ENCODE data around the gene C11orf98.
"Not testable (repeated sequence)": the region's sequence is repeated elsewhere in the genome, so short reads cannot be mapped to it uniquely, and the experiment has no call there.

The C11orf98 gene

DNA sequence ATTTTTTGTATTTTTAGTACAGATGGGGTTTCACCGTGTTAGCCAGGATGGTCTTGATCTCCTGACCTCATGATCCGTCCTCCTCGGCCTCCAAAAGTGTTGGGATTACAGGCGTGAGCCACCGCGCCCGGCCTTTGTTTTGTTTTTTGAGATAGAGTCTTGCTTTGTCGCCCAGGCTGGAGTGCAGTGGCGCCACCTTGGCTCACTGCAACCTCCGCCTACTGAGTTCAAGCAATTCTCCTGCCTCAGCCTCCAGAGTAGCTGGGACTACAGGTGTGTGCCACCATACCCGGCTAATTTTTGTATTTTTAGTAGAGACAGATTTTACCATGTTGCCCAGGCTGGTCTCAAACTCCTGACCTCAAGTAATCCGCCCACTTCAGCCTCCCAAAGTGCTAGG, 14.7 kb downstream of the C11orf98 start:
- not testable (repeated sequence) for DNase-seq (ENCODE audit: low spot score)

DNA sequence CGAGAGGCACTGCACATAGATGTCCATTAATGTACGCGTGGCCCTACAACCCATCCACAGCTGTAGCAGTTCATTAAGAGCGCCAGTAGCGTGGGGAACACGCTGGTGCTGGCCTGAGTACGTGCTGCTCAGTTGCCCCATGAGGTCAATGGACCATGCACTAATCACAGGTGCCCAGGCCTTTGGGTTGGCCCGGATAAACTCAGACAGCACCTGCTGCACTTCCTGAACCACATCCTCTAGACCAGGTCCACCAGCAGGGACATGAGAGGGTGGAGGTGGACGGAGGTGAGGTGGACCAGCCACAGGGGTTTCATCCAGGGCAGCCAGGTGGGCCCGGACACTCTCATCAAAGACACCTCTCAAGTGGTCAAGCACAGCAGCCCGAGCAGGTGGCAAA, 15.5 kb downstream of the C11orf98 start:
- DNase-seq (ENCODE audit: low spot score): peak; percentile 39

DNA sequence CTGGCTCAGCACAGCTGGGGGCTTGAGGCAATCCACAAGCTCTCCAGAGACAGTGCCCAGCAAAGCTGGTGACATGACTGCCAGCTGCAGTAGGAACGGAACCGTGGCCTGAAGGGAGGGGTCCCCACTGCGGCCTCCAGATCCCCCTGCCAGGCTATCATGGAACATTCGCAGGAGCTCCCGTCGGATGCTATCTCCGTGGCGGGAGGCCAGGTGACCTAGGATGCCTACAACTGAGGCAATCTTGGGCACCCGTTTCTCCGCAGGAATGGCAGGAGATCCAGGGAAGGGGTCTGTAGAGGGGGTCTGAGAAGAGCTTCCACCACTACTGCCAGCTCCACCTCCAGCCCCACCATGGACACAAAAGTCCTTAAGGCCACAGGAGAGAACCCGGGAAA, 16.0 kb downstream of the C11orf98 start:
- no peak for DNase-seq (ENCODE audit: low spot score)

DNA sequence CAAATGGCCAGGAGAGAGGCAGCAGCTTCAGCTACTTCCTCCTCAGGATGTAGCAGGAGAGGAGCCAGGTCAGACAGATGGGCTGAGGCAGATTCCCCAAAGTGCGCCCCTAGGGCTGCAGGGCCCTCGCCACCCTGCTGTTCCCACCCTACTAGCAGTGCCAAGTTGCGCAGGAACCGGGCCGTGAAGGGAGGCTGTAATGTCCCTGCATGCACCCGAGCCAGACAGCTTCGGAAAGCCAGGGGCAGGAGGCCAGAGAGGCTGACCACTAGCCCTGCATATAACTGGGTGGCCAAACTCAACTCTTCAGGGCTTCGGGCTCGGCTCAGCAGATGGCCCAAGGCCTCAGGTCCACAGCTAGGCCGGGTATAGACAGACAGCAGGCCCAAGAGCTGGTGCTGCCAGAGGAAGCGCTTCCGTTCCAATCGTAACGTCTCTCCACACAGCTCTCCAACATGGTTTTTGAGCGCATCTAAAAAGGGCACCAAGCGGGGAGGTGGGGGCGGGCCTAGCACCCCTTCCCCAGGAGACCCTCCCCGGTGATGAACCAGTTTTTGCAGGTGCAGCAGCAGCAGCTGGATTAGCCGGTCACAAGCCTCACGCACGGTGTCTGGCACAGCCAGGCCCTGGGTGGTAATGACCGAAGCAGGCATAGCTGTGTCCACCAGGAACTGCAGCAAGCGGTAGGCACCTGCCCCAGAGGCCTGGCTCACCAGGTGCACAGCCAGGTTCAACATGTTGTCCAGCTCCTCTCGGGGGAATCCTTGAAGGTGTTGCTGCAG, 16.6 kb downstream of the C11orf98 start:
- DNase-seq (ENCODE audit: low spot score): no peak

DNA sequence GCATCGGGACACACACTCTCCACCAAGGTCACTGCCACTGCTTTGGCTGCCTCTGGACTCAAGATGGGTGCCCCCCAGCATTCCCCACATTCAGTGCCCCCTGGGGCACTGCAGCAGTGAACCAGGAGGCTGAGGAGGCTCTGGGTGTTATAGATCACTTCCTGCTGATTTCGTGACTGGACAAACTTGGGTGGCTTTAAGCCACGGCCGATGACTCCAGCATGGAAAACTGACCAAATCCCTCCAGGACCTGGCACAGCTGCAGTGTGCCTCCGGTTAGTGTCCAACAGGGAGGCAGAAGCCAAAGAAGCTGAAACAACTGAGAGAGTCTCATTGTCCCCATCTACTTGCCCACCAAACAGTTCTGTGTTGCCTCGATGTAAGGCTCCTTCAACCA, 17.4 kb downstream of the C11orf98 start:
- DNase-seq (ENCODE audit: low spot score): no peak

DNA sequence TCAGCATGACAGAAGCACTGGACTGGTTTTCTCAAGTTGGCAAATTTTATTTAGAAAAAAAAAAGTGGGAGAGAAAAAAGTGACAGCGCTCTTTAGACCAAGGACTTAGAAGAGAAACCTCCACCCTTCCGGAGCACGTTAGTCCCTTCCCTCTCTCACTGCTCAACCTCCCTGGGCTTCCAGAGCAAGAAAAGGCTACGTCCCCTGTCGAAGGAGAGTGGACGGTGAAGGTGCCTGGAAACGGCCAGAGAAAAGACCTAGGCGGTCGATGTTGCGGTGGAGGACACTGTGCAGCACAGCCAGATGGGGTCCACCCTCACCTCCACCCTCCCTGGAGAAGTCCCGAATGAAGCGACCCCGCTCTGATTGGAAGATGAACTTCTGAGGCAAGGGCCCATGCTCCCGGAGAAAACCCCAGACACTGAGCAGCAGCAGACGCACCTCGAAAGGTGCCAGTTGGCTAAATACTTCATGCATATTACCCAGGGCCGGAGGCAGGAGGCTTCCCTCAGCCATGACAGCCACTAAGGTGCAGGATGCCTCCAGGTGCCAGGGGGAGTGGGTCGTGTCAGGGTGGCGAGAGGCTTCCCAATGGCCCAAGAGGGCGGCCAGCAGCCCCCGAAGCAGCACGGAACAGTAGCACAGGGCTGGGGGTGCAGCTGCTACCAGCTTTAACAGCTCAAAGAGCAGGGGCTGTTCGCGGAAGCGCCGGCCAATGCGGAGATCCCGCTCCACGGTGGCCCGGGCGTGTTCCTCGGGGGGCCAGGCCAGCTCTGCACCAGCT, 18.0 kb downstream of the C11orf98 start:
- DNase-seq (ENCODE audit: low spot score): no peak

DNA sequence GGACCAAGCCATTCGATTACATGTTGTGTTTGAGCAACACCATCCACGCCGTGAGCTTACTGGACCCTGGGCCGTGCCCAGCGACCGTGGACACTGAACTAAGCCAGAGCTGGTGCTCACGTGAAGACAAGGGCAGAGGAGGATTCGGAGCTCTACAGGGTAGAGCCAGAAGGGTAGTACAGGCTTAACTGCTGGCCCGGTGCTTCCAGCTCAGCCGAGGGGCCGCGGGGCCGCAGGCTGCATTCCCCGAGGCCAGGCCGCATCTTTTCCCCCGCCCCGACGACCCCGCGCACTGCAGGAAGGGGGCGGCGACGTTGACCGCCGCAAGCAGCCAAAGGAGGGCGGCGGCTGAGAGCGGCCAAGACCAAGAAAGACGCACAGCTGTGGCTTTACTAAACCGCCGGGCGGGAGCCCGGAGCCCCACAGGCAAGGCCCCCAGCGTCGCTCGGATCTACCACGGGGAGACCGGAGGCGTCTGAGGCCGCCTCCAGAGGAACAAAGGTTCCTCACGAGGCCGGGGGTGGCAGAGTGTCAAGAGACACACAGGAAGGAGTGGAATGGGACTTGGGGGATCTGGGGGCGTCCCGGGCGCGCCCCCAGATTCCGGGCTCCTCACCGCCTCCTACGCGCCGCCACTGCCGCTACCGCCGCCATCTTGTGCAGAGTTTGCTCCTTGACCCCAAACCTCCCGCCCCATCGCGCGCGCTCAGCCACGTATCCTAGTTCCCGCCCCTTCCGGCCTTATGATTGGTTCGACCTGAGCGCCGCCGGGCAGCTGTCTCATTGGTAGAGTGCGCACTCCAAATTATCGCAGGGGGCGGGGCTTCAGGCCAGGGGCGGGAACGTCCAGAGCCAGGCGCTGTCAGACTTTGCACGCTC, 18.8 kb downstream of the C11orf98 start, which contains the start of gene GANAB:
Gene GANAB (minus strand): TSS at position 668 of the 879 bp plus-strand sequence. CDS start 14 bp downstream, at position 654.
- DNase-seq (ENCODE audit: low spot score): peak; percentile 98

DNA sequence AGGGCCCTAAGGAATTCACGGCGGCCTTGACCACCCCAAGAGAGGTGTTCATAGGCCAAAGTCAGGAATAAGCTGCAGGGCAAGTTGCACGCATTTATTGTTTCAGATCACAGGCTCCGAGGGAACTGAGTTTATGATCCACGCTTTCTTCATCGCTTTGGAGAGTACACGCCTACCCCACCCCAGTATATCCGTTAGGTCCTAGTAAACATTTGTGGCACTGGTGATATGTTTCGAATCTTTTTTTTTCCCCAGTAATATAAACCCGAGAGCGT, 19.4 kb downstream of the C11orf98 start:
- peak; percentile 43 for DNase-seq (ENCODE audit: low spot score)

DNA sequence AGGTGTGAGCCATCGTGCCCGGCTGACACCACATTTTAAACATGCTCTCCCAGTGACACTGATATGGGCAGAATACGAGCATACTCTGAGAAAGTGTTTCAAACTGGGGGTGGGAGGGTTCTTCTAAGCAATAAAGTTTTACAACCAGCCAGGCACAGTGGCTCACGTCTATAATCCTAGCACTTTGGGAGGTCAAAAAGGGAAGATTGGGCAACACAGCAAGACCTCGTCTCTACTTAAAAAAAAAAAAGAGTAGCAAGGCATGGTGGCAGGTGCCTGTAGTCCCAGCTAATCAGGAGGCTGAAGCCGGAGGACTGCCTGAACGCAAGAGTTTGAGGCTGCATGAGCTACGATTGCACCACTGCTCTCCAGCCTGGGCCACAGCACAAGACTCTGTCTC, 20.8 kb downstream of the C11orf98 start:
- DNase-seq (ENCODE audit: low spot score): no peak

DNA sequence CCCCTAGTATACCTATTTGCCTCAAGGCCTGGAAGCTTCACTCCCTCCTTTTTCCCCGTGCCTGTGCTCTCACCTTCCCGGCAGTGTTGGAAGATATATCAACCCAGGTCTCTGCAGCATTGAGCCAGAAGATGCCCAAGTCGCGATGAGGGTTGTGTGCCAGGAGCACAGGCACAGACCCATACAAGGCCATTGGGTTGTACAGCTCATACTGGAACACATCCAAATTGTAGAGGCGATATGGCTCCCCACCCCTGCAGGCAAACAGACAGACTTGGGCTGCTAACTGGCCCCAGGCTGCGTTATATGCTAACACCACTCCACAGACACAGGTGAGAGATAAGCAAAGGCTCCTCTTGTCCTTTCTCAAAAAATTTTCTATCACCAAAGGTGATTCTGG, 32.5 kb downstream of the C11orf98 start:
- no peak for DNase-seq (ENCODE audit: low spot score)

DNA sequence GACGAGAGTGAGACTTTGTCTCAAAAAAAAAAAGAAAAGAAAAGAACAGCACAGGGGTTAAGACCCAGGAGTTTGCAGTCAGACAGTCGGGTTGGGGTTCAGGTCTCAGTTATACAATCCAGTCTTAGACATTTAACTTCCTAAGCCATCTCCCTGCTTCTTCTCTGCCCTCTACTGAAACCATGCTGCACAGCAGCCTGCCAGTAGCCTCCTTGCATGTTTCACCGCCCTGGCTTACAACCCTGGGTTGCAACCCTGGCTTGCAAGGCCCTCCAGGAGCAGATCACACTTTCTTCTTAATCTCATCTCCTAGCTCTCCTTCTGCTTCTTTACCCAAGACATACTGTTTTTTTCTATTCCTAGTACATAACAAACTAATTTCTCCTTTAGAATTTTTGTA, 37.3 kb downstream of the C11orf98 start:
- peak; percentile 47 for DNase-seq (ENCODE audit: low spot score)

DNA sequence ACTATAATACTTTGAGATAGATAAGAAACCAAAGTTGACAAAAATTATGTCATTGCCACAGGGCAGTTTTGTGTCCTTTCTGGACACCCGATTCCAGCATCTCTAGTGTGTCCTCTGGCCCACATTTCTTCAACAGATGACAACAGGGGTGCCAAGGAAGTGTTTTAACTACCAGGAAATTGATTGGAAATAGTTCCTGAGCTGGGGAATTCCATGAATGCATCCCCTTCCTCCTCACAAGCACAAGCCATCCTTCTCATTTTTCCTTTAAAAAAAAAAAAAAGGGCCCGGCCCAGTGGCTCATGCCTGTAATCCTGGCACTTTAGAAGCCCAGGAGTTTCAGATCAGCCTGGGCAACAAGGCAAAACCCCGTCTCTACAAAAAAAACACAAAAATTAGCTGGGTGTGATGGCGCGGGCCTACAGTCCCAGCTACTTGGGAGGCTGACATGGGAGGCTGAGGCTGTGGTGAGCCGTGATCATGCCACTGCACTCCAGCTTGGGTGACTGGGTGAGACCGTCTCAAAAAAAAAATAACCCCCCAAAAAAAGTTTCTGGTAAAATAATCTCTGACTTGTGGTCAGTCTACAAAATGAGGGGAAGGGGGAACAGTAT, 42.4 kb downstream of the C11orf98 start:
- no peak for DNase-seq (ENCODE audit: low spot score)

DNA sequence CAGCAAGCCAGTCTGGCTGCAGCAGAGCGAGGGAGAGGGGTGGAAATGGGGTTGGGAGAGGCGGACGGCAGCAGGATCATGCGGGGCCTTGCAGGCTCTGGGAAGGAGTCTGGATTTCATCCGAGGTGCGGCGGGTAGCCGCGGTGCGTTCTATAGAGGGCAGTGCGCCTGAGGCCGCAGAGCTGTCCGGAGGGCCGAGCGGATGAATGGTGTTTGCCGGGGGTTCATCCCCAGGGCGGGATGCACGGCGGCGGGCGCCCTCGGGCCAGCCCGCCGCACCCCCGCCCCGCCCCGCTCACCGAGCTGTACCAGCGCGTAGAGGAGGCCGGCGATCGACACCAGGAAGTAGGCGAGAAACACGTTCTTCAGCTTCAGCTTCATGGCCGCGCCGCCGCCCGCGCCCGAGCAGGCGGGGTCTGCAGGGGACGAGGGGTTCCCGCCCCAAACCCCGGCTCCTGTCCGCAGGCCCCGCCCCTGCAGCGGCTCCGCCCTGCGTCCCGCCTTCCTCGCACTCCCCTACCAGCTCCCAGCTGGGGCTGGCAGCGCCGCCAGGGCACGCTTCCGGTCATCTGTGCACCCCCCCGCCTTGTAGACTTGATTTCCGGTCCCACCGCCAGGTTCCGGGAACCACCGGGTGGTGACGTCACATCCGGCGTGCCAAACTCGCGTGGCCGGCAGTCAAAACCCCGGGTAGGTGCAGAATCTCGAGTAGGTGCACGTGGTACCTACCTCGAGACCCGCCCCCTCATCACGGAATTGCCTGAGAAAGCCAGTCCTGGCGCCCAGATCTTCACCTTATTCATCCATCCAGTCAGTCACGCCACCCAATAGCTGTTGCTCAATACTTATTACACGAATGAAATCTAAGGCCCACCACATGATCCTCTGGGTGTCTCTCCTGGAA, 43.2 kb downstream of the C11orf98 start, which contains the start of gene B3GAT3:
Gene B3GAT3 (minus strand): TSS at position 420 of the 904 bp plus-strand sequence. CDS start 39 bp downstream, at position 381.
- peak; percentile 98 for DNase-seq (ENCODE audit: low spot score)

DNA sequence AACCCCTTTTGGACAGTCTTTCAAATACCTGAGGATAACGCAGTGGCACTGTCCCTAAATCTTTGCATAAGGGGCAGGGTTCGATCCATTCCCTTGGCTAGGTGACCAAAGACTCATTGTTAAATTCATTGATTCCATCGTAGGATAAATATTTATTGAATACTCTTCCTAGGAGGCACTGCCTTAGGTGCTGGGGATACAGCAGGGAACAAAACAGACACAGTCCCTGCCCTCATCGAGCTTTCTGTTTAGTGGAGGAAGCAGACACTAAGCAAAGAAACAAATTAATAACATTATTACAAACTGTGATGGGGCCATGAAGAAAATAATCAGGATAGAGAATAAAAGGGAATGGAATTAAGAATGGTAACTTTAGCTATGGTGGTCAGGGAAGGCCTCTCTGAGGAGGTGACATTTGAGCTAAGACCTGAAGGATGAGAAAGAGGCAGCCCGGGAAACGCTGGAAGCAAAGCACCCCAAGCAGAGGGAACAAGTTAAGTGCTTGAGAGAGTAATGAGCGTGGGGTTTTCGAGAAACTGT, 43.9 kb downstream of the C11orf98 start:
- no peak for DNase-seq (ENCODE audit: low spot score)

DNA sequence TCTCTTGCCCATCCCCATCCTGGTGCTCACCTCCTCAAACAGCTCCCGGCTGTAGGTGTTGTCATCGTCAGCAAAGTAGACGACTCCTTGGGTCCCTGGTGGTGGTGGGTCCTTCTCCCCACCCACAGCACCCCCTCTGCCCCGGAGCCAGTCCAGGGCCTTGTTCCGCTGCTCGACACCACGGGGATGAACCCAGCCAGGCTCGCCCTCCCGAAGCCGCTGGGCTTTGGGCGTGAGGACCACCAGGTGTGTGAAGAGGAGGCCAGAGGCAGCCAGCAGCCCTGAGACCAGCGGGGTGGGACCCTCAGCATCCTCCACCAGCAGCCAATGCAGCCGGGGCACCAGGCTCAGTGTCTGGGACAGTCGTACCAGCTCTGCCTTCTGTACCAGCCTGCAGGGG, 48.1 kb downstream of the C11orf98 start:
- not testable (repeated sequence) for DNase-seq (ENCODE audit: low spot score)

DNA sequence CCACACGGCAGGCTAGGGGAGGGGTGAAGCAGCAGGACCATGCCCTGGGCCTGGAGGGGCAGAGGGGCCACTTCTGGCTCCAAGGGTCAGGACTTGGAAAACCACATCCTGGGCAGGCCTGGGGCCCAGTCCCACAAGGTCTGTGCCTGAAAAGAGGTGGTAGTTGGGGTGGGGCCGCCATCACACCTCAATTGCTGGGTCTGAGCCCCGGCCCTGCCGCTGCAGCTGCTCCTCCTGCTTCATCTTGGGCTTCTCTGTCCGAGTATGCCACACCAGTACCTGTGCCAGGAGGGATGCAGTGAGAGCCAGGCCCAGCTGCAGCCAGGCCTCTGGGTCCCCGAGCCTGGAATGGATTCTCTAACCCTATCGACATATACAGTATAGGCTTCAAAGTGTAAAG, 49.5 kb downstream of the C11orf98 start:
- no peak for DNase-seq (ENCODE audit: low spot score)

DNA sequence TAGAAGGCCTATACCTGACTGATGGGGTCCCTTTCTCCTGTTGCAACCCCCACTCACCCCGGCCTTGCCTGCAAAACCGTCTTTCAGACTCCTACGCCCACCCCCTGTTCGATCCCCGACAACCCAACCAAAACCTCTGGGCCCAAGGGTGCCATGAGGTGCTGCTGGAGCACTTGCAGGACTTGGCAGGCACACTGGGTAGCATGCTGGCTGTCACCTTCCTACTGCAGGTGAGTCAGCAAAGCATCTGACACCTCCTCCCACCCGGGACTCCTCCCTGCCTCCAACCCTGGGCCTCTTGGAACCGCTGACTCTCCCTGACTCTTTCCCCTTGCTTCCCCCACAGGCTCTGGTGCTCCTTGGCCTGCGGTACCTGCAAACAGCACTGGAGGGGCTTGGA, 50.7 kb downstream of the C11orf98 start:
- no peak for DNase-seq (ENCODE audit: low spot score)

DNA sequence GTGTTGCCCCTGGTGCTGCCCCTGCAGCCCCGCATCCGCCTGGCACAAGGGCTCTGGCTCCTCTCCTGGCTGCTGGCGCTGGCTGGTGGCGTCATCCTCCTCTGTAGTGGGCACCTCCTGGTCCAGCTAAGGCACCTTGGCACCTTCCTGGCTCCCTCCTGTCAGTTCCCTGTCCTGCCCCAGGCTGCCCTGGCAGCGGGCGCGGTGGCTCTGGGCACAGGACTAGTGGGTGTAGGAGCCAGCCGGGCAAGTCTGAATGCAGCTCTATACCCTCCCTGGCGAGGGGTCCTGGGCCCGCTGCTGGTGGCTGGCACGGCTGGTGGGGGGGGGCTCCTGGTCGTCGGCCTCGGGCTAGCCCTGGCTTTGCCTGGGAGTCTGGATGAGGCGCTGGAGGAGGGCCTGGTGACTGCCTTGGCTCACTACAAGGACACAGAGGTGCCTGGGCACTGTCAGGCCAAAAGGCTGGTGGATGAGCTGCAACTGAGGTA, 51.7 kb downstream of the C11orf98 start:
- DNase-seq (ENCODE audit: low spot score): no peak

Data from NAMALWA (cell line).